Right cardiac atrium (tissue), 5 donors: ENCODE data around the gene TNS3. TPM values are rescaled to one million over a fixed set of nuclear protein-coding genes. Genes with fewer than 3 reads are reported as not detected.
A peak's percentile ranks its signal among the peaks of the same experiment; 100 is the strongest.

ENCODE experiments used
- ATAC-seq, 2 donors: fragments of 200-7000 bp; cut with Tn5 transposase; one replicate each; pipeline versions ENCODE4 v1.8.0 to v1.9.1; 2020; ENCODE audit warnings: moderate library complexity in 2 of 2, mild to moderate bottlenecking in 1 of 2
- DNase-seq, 3 donors: peaks; one replicate each; pipeline ENCODE4 v3.0.0-alpha.2; 2020
- H3K27ac ChIP-seq: one replicate; pipeline ENCODE4 v1.5.1; 2013; ENCODE audit warnings: mild to moderate bottlenecking, low read length, control low read depth, moderate library complexity
- H3K27me3 ChIP-seq: one replicate; pipeline ENCODE4 v1.6.1; 2013; ENCODE audit not compliant: control insufficient read depth, insufficient read depth
- H3K4me1 ChIP-seq: one replicate; pipeline ENCODE4 v1.6.1; 2013; ENCODE audit warnings: low read length; ENCODE audit not compliant: control insufficient read depth, insufficient read depth
- H3K4me3 ChIP-seq: one replicate; pipeline ENCODE4 v1.5.1; 2013; ENCODE audit warnings: low read length, control low read depth
- H3K9me3 ChIP-seq: one replicate; pipeline ENCODE4 v1.6.1; 2013; ENCODE audit warnings: low read length; ENCODE audit not compliant: control insufficient read depth
- WGBS: extraction: QIAGEN DNeasy Blood & Tissue Kit; methylation state at CpG from one replicate; pipeline ENCODE4 v1.1.7; 2013; 5-methylcytosine and 5-hydroxymethylcytosine counted together
- intact Hi-C, 4 donors: fragments of 100-400 bp; cut with DNase I; formaldehyde crosslinking; loops; one replicate each; pipeline versions ENCODE4 v1.11.0 to v1.14.0; 2022 to 2023
- polyA plus RNA-seq: library from polyadenylated mRNA; stranded (reverse); fragments of 200-250 nt; gene quantifications from one replicate; pipeline ENCODE4 v1.2.3, GENCODE V29; 2013
- total RNA-seq, 4 donors: library from RNA; stranded (reverse); fragmentation: NEBNext Ultra II Directional; extraction: Animal tissue kit (Norgen Biotek cat#: 25700); gene quantifications; one replicate each; pipeline ENCODE4 v1.2.1, GENCODE V29; 2021
- donor health status: healthy with polysubstance abuse.
- donor health status: DM: no; HTN: yes; CAD: no.
- donor health status: DM: no; HTN: no; CAD: no.
- donor health status: DM: no; HTN: yes; CAD: no; lungs with severe emphysema.
- donor health status: DM: yes; HTN: yes; CAD: no.

TNS3 gene
- total and polyA plus RNA-seq, 5 donors = 19.7 to 48.3 (median 40.4) TPM

DNA sequence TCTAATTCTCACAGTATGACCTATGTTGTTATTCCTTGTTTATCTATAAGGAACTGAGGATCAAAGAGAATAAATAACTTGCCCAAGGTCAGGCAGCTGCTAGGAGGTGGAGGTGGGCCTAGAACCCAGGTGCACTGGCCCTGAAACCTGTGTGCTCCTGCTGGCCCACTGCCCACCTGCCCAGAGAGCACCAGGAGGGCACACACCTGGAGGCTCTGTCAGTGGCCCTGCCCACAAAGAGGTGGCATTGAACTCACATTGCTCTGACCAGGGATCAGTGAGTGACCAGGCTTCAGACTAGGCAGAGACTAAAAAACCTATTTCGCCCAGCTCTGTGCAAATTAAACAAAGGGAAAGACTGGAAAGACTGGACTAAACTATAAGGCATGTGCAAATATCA lies 210.6 kb downstream of the TNS3 start:
- ATAC-seq = no peak

DNA sequence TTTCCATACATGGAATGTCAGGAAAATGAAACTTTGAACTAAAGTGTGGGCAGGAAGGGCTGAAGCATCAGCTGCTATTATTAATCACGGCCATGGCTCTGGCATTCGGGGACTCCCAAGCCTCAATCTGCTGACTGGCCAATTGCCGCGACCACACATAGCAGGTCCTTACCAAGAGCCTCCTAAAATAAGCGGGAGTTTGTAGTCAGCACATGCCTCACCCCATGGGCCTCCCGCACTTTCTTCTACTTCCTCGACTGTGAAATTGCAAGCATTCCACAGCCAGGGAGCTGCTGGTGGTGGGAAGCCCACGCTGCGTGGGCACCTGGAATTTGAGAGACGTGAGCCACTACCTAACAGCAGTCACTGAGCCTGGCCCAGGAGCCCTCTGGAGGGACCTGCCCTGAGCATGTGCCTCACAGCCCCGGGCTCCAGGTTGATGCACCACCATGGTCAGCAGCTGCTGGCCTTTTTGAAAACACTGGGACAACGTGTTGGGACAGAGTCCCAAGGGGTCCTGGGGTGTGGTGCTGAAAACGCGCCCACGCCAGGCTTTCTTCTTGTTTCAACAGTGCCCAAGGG lies 211.4 kb downstream of the TNS3 start:
- DNase-seq (peak in 1 of 3 donors; percentile 47), ATAC-seq (no peak)
- H3K4me3 ChIP-seq = no peak overlapping the region
- no peaks in the 10 kb centered on the region for H3K27me3 ChIP-seq
- intact Hi-C loops = no loop called here
- no peaks in the 10 kb centered on the region for H3K9me3 ChIP-seq
- peak overlapping the region; percentile 33 for H3K27ac ChIP-seq
- WGBS = 72% methylated on average over 15 of the region's 15 CpGs
- H3K4me1 ChIP-seq = peaks cover 15% of the 10 kb centered on the region

More for the DNA sequence above, 210.6 kb downstream of the TNS3 start:
- intact Hi-C loops = no loop called here
- H3K27me3 ChIP-seq = no peaks in the 10 kb centered on the region
- H3K4me3 ChIP-seq = no peak overlapping the region
- DNase-seq = peak in 1 of 3 donors; percentile 40
- peaks cover 18% of the 10 kb centered on the region for H3K4me1 ChIP-seq
- H3K27ac ChIP-seq = peak overlapping the region; percentile 25
- WGBS = 96% methylated on average over 1 of the region's 1 CpG
- H3K9me3 ChIP-seq = no peaks in the 10 kb centered on the region

GRCh38 chr7:47369736-47370135 lies 212.2 kb downstream of the TNS3 start:
- ATAC-seq (no peak), DNase-seq (no peak)
- WGBS = 95% methylated on average over 3 of the region's 3 CpGs
- Histone ChIP-seq H3K4me3 (no peak overlapping the region), H3K9me3 (no peaks in the 10 kb centered on the region), H3K4me1 (peaks cover 13% of the 10 kb centered on the region), H3K27ac (no peak overlapping the region), H3K27me3 (no peaks in the 10 kb centered on the region)
- intact Hi-C loops = no loop called here

DNA sequence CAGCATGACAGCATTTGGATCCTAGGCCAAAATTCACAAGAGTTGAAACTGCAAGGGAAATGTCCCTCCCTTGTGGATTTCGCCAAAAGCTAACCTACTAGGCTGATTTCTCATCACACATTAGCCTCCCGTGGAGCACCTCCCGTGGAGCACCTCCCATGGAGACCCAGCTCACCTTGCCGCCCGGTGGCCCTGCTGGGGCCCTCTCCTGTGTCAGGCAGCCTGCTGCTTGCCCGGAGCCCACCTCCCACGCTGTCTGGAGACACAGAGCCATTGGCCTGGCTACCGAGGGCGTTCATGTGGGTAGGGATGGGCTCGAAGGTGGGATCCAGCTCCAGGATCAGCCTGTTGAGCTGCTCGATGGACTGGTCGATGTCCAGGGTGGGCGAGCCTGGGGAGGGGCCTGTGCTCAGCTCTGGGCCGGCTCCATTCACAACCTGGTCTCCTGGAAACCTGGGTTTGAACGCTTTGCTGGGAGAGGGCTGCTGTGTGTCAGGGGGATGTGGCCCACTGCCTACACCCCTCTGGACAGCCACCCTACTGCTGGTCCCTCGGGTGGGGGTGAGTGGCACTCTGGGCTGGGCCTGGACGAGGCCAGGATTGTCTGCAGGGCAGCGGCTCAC lies 213.6 kb downstream of the TNS3 start:
- Histone ChIP-seq H3K27me3 (no peaks in the 10 kb centered on the region), H3K27ac (no peak overlapping the region), H3K4me1 (peaks cover 5% of the 10 kb centered on the region), H3K9me3 (no peaks in the 10 kb centered on the region), H3K4me3 (no peak overlapping the region)
- ATAC-seq (no peak), DNase-seq (no peak)
- whole genome bisulfite sequencing = 95% methylated on average over 18 of the region's 18 CpGs
- intact Hi-C loops = no loop called here

DNA sequence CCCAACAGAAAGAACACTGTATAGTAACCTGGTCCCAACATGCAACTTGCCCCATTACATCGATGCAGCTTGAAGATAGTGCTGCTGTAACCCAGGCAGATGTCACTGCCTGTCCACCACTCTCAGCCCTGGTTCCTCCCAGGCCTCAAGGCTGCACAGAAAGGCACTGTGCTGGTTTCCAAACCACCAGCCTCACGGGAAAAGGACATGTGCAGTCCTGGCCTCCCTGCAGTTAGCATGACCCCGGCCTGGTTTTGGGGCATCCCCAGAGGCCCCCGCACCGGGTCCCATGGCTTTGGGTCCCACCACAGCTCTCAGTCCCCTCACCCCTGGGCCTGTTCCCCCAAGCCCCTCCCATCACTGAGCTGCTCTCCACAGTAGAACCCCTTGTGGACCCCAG lies 214.5 kb downstream of the TNS3 start:
- WGBS = 75% methylated on average over 5 of the region's 5 CpGs
- Histone ChIP-seq H3K4me3 (no peak overlapping the region), H3K27me3 (no peaks in the 10 kb centered on the region), H3K4me1 (peaks cover 5% of the 10 kb centered on the region), H3K27ac (no peak overlapping the region), H3K9me3 (no peaks in the 10 kb centered on the region)
- intact Hi-C loops = no loop called here
- no peak for DNase-seq
- ATAC-seq = no peak

DNA sequence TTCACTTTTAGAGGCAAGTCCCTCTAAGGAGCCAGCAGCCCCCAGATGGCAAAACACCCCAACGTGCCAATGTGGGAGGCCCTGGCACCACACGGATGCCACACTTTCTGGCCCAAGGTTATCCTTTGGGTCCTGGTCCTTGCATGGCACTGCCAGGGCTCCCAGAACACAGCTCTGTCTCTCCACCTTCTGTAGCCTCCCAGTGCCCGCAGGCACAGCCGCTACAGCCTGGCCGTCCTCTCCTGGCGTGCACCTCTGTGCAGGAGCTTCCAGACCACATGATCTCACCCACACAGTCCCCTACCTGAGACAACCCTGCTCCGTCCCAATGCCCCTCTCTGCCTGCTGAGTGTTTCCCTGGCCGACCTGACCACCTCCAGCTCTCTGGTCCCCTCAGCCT lies 215.0 kb downstream of the TNS3 start:
- Histone ChIP-seq H3K27ac (no peak overlapping the region), H3K27me3 (no peaks in the 10 kb centered on the region), H3K4me3 (no peak overlapping the region), H3K9me3 (no peaks in the 10 kb centered on the region), H3K4me1 (peaks cover 5% of the 10 kb centered on the region)
- WGBS = 95% methylated on average over 8 of the region's 8 CpGs
- intact Hi-C loops = no loop called here
- ATAC-seq (no peak), DNase-seq (no peak)

DNA sequence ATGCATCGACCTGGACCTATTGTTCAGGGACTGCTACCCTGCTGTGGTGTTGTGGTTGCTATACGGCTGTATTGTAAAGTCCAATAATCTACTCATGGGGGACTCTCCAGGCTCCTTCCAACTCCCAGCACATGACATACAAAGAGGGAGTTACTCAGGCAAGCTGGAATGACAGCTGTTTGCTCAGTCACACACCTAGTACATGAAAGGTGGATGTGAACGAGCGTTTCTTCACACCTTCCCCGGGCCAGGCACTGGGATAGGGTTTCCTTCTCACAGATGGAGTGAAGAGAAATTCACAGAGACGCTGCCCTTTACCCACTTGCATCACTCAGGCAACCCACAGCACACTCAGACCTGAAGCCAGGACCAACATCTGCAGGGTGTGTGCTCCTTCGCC lies 215.7 kb downstream of the TNS3 start:
- Histone ChIP-seq H3K4me3 (no peak overlapping the region), H3K27me3 (no peaks in the 10 kb centered on the region), H3K27ac (no peak overlapping the region), H3K4me1 (peaks cover 5% of the 10 kb centered on the region), H3K9me3 (no peaks in the 10 kb centered on the region)
- 87% methylated on average over 7 of the region's 7 CpGs for WGBS
- ATAC-seq (no peak), DNase-seq (no peak)
- intact Hi-C loops = no loop called here

- WGBS = 69% methylated on average over 1 of the region's 1 CpG
- Histone ChIP-seq H3K4me1 (no peaks in the 10 kb centered on the region), H3K27ac (no peak overlapping the region), H3K9me3 (no peaks in the 10 kb centered on the region), H3K4me3 (no peak overlapping the region), H3K27me3 (no peaks in the 10 kb centered on the region)
- intact Hi-C loops = no loop called here
- no peak for ATAC-seq
- no peak for DNase-seq
Measured at GRCh38 chr7:47362984-47363383, 218.9 kb downstream of the TNS3 start.

GRCh38 chr7:47361746-47362215 lies 220.1 kb downstream of the TNS3 start:
- Histone ChIP-seq H3K4me1 (no peaks in the 10 kb centered on the region), H3K27ac (peak overlapping the region; percentile 74), H3K27me3 (no peaks in the 10 kb centered on the region), H3K4me3 (no peak overlapping the region), H3K9me3 (no peaks in the 10 kb centered on the region)
- DNase-seq = peak in 2 of 3 donors; percentile 71 to 79
- peak; percentile 73 to 83 for ATAC-seq
- WGBS = 51% methylated on average over 4 of the region's 4 CpGs
- intact Hi-C loops = no loop called here

GRCh38 chr7:47361236-47361635 lies 220.7 kb downstream of the TNS3 start:
- intact Hi-C loops = no loop called here
- peak overlapping the region; percentile 74 for H3K27ac ChIP-seq

DNA sequence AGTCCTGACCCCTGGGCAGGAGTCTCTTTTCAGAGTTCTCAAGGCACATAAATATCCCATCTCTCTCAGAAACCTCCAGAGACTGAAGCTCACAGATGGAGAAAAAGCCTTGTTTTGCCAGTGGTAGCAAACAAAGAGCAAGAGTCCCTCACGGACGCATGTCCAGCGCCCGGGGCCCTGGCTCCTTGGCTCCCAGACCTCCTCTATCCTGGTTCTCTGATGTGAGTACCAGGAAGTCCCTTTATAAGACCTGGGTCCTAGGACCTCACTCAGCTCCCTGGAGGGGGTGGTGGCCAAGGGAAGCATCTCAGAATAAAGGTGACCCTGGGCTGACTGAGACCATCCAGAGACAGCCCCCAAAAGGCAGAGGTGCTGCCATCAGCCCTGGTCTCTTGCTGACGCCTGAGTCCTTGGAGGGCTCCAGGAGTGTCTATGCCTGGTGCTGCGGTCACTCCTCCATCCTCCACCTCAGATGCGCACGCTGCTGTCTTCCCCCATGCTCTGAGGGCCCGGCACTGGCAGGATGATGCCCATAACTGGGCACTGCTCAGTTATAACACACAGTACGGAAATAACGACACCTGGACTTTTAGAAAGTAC lies 221.5 kb downstream of the TNS3 start:
- ATAC-seq (no peak), DNase-seq (no peak)
- Histone ChIP-seq H3K4me1 (no peaks in the 10 kb centered on the region), H3K4me3 (no peak overlapping the region), H3K27me3 (no peaks in the 10 kb centered on the region), H3K9me3 (no peaks in the 10 kb centered on the region), H3K27ac (peak overlapping the region; percentile 0)
- WGBS = 95% methylated on average over 11 of the region's 11 CpGs
- intact Hi-C loops = no loop called here

More at GRCh38 chr7:47361236-47361635, 220.7 kb downstream of the TNS3 start:
- peak; percentile 11 to 19 for ATAC-seq
- no peaks in the 10 kb centered on the region for H3K27me3 ChIP-seq
- no peak overlapping the region for H3K4me3 ChIP-seq
- 63% methylated on average over 5 of the region's 5 CpGs for whole genome bisulfite sequencing
- no peak for DNase-seq
- no peaks in the 10 kb centered on the region for H3K9me3 ChIP-seq
- no peaks in the 10 kb centered on the region for H3K4me1 ChIP-seq
